T47D (cell line): ENCODE measurements around the gene SERPINB11.
A peak's percentile ranks its signal among the peaks of the same experiment; 100 is the strongest.
"Not testable (repeated sequence)": the region's sequence is repeated elsewhere in the genome, so short reads cannot be mapped to it uniquely, and the experiment has no call there.

Source experiments
- DNase-seq, 2 experiments: peaks; one replicate each; pipeline versions ENCODE4 v3.0.0 to v3.0.0-alpha.2; 2011 to 2012; ENCODE audit warnings: low read depth in 1 of 2, low spot score in 1 of 2
- JUND ChIP-seq: IDR thresholded peaks from 2 replicates; pipeline ENCODE4 v1.6.1; 2012; ENCODE audit warnings: low read depth
- in situ Hi-C: cut with HindIII; loops from 2 replicates; pipeline ENCODE4 v1.10.0; 2016; ENCODE audit warnings: low sequenced_read_pairs, low pct_unique_long_range_greater_than_20kb

The SERPINB11 gene, protein sequence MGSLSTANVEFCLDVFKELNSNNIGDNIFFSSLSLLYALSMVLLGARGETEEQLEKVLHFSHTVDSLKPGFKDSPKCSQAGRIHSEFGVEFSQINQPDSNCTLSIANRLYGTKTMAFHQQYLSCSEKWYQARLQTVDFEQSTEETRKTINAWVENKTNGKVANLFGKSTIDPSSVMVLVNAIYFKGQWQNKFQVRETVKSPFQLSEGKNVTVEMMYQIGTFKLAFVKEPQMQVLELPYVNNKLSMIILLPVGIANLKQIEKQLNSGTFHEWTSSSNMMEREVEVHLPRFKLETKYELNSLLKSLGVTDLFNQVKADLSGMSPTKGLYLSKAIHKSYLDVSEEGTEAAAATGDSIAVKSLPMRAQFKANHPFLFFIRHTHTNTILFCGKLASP

DNA sequence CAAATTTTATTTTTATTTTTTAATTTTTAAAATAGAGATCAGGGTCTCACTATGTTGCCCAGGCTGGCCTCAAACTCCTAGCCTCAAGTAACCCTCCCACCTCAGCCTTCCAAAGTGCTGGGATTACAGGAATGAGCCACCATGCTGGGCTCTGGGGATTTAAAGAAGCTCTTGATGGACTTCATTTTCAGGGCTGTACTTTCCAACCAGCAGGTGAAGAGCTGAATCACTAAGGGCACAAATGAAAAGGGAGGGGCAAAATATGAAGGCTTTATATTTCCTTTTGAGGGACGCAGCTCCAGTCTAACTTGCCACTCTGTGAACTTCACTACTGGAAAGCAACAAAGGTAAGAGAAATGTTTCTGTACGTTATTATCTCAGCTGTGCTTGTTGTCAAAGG is at the start of gene SERPINB11:
Gene SERPINB11 (plus strand): TSS at position 301 of the 400 bp plus-strand sequence. CDS start 7,234 bp downstream, outside the sequence.
- no peak for DNase-seq
- in situ Hi-C loops, result no loop called here
- TF ChIP-seq JUND, result no peak

DNA sequence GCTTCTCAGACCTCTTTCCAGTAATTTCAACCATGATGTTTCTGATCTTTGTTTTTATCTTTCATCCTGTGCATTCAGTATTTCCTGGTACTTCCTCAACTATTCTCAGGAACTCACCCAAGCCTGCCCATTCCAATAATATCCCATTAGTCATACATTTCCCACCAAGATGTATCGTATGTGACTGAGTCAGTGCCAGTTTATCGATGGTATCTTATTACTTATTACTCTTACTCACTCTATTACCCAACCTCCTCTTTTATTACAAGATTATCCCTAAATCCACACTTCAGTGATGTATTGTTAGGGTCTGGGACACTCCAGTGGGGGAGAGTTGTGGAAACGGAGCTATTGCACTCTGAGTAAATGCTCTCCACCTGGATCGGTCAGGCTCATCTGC is 43.8 kb upstream of the SERPINB11 start:
- in situ Hi-C loops, DNase-seq: not testable (repeated sequence)

DNA sequence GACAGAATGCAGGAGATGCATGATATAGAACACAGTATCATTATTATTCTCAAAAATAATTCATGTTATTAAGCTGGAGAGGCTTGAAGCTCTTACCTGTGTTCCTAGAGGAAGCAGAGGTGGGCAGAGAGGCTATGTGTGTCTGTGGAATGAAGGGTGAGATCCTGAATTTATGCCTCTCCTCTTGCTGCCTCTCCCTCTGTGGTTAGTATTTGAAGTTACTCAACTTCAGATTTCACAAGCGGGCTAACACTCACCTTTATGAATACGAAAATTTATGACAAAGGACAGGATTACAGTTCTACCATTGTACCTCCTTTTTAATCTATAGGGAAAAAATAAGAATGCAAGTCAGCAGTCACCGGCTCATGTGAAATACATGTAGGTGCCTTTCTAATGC is 41.0 kb upstream of the SERPINB11 start, which contains the start of gene SERPINB3:
Gene SERPINB3 (minus strand): TSS at position 144 of the 400 bp plus-strand sequence. CDS start 677 bp downstream, outside the sequence.
- in situ Hi-C loops, result not testable (repeated sequence)

DNA sequence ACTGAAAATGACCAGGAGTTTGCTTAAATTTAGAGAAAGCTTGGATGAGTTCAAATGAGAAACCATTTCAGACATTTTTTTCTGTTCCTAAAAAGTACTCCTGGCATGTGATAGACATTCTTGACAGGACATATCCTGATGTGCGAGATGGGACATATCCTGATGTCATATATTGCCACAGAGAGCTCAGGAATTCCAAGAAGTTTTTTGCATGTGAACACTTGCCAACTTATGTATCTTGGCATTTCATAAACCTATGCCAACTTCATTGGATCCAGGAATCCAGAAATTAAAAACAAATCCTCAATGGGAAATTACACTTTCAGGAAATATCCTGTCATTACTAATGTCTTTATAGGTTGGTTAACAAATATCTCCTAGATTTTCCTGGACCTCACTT is 38.2 kb upstream of the SERPINB11 start:
- no peak for TF ChIP-seq JUND
- no peak for DNase-seq
- in situ Hi-C loops, result no loop called here

More for the DNA sequence above, 41.0 kb upstream of the SERPINB11 start, which contains the start of gene SERPINB3:
- not testable (repeated sequence) for DNase-seq

DNA sequence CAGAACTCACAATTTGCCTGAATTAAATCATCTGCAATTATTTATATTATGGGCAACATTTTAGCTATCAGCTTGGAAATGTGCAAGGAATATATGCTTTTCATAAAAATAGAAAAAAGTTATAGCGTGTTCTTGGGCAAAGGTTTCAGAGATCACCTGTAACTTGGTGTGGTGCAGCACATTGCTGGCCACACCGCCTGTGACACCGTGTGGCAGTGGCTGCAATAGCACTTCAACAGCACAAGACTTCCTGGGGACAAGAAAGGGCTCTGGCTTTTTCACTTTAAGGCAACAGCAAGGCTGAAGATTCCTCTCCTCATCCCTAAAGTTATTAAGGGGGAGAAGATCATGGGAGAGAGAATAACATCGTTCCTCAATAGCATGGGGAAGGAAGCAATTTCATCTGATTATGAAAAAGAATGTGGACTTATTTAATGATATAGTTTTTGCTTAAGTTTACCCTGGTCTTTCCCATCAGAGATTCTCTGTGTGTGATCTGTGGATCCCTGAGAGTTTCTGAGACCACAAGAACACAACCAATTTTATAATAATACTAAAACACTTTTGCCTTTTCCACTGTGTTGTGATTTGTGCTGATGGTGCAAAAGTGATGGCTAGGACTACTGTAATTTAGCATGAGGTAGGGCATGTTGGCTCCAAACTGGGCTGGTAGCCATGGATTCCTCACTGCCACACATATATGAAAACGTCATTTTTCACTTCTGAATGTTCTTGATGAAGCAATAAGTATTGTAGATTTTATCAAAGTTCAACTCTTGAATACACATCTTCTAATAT is 26.0 kb upstream of the SERPINB11 start:
- no peak for TF ChIP-seq JUND
- in situ Hi-C loops, result no loop called here
- DNase-seq, result peak; percentile 4 to 32

DNA sequence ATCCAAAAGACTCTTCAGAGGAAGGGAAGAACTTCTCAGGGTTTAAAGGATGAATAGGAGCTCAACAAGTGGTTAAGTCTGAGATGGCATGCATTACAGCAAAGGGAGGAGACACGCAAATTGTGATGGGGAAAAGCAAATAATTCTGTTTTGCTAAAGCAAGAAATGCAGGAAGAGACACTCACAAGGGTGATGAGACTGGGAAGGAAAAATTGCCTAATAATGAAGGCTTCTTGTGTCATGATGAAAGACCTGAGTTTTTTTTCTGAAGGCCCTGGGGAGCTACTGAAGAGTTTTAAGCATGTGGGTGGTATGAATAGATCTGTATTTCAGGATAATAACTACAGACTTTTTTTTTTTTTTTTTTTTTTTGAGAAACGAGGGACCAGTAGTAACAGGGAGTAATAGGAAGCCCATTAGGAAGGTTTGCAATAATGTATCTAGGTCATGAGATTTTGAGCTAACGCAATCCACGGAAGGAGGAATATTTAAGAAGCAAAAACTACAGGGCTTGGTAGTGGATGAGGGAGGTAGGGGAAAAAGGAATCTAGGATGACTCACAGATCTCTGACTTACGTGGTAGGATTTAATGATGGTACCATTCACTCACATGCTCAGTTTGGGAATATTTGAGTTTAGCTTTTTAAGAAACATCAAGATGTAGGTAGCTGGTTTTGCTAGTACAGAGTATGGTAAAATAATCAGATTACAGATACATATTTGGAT is 25.1 kb upstream of the SERPINB11 start:
- TF ChIP-seq JUND, result no peak
- in situ Hi-C loops, result no loop called here
- no peak for DNase-seq

DNA sequence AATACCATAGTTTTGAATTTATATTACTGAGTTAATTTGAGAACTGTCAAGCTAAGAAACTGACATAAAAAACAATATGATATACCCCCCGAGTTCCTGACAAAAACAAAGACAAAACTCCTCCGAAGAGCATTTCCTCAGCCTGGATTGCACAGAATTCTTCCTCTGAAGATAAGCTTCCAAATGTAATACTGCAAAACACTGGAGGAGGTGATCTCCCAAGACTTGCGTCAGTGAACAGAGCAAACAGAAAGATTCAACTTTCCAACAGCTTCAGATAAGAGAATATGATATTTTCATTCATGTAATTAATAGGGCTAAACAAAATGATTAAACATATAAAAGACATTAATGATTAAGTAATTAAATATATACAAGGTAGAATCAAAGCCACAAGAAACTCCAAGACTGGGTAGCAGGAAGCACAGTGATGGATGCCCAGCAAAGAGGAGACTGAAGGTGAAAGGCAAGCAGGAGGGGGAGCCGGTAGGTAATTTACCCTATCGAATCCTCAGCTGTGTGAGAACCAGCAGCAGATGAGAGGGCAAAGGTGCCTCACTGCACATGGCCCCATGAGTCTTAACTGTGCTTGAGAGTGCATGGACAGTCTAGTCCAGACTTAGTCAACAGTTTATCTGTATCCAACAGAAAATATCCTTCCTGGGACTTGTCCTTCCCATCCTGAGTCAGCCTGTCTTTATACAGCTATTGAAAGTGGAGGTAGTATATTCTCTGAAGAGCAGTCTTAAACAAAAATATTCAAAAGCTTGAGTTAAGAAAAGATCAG is 22.7 kb upstream of the SERPINB11 start:
- no peak for TF ChIP-seq JUND
- no peak for DNase-seq
- in situ Hi-C loops, result no loop called here

DNA sequence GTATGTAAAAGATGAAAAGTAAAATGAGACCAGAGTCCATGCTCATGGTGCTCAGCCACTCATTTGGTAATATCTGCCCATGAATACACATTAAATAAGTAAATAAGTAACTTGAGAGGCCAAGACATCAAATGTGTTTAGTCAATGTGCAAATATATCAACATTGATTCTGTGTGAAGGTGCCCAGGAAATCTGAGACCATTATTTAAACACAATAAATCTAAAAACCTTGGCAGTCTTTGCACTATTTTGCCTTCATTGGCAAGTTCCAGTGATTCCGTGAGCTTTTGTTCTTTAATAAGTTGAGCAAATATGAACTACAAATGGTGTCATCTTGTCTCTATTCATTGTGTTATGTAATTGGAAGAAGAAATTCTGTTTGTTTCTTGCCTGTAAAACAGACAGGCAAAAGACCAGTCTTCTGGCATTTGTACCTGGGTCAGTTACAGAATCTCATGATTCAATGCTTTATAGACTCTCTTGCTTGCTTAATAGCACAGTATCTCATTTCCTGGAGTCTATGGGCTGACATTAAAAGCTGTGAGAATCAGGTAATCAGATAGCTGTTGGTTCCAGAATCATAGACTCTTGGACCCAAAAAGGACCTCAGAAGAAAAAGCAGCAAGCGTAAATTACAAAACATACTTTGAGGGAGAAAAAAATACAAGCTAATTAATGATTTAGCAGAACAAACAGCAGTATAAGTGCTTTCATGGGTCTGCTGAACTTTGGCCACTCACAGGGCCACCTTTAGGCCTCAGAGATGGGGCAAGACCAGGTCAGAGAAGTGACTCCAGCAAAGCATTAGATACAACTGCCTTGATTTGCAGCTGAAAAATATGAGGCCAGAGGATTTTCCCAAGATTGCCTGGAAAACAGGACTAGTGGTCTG is 21.1 kb upstream of the SERPINB11 start:
- in situ Hi-C loops, result no loop called here
- no peak for DNase-seq
- TF ChIP-seq JUND, result no peak

DNA sequence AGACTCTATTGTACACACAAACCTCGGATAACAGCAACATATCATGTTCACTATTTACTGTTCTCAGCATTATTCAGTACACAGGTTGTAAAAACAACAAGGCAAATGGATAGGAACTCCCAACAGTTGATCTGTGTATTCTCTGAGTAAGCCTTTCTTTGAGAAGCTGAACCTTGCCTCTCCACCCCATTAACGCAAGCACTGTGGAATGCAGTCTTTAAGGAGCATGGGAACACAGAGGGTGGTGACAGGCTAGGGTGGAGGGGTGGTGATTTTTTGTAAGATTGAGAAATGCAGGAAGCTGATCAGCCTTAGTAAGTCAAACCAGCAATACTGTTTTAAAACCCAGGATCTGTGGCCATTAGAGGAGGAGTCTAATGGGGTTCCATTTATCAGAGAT is 19.6 kb upstream of the SERPINB11 start:
- no peak for DNase-seq
- in situ Hi-C loops, result no loop called here
- no peak for TF ChIP-seq JUND

DNA sequence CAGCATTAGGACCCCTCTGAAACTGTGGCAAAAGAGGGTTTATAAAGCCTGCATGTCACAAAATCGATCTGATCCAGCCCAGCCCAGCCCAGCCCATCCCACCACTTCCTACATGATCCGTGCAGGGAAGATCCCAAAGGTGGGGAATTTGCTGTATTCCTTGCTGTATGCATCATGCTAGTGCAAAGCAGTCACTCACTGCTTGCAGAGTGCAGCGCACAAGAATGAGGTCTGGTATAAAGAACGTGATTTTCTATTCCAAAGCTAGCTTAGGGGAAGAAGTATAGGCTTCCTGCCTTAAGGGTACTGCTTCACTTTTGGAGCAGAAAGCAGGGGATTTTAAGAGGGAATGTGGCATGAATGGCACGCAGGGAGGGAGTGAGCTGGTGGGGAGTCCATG is 18.9 kb upstream of the SERPINB11 start:
- no peak for DNase-seq
- in situ Hi-C loops, result no loop called here
- no peak for TF ChIP-seq JUND

DNA sequence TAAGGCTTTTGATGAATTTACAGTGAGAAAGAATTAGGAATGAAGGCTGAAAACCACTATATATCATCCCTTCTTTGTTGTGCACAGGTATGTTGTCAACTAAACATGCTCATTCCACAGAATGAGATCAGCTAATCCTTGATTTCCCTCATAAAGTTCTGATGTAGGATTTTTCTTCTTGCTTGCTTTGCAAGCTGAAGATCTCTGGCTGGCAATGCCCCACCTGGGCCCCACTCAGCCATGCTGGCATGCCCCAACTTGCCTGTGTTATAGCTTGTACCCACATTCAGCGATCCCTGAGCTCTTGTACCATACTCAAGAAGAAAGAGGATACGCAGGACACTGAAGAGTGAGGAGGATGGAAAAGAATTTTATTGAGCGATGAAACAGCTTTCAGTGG is 18.0 kb upstream of the SERPINB11 start:
- in situ Hi-C loops, result no loop called here
- DNase-seq, result no peak

More for the DNA sequence above, 18.0 kb upstream of the SERPINB11 start:
- TF ChIP-seq JUND, result no peak
